Mesenchymal stem cell (in vitro differentiated cells and primary cell): ENCODE measurements around the gene ZNF608.

Experiments
- DNase-seq: peaks from one replicate; pipeline ENCODE4 v3.0.0-alpha.2; 2013
- H2AFZ ChIP-seq: one replicate; pipeline ENCODE4 v1.6.1; 2013; ENCODE audit warnings: low read depth, mild to moderate bottlenecking, control low read depth, inconsistent platforms, low read length, moderate library complexity
- H2AK5ac ChIP-seq: 2 replicates; pipeline ENCODE4 v1.6.1; 2013; ENCODE audit warnings: low read length, moderate library complexity, mild to moderate bottlenecking, inconsistent platforms; ENCODE audit not compliant: severe bottlenecking
- H2BK120ac ChIP-seq: one replicate; pipeline ENCODE4 v1.6.1; 2013; ENCODE audit warnings: low read depth, mild to moderate bottlenecking, inconsistent platforms, low read length, moderate library complexity
- H2BK12ac ChIP-seq, 2 experiments: one replicate each; pipeline ENCODE4 v1.6.1; 2013; ENCODE audit warnings: inconsistent platforms in 2 of 2, low read length in 2 of 2, mild to moderate bottlenecking in 2 of 2, moderate library complexity in 2 of 2, control low read depth in 1 of 2
- H2BK15ac ChIP-seq: one replicate; pipeline ENCODE4 v1.6.1; 2013; ENCODE audit warnings: mild to moderate bottlenecking, low read depth, inconsistent platforms; ENCODE audit not compliant: poor library complexity, severe bottlenecking
- H2BK5ac ChIP-seq: 2 replicates; pipeline ENCODE4 v1.6.1; 2013; ENCODE audit warnings: low read depth, mild to moderate bottlenecking, low read length, control low read depth, inconsistent platforms; ENCODE audit not compliant: poor library complexity, severe bottlenecking
- H3K14ac ChIP-seq, 2 experiments: one replicate each; pipeline ENCODE4 v1.6.1; 2013; ENCODE audit warnings: inconsistent platforms in 2 of 2, low read length in 2 of 2, control low read depth in 1 of 2, mild to moderate bottlenecking in 1 of 2, moderate library complexity in 1 of 2
- H3K18ac ChIP-seq, 2 experiments: one replicate each; pipeline ENCODE4 v1.6.1; 2013; ENCODE audit warnings: inconsistent platforms in 2 of 2, low read length in 2 of 2, control low read depth in 1 of 2, low read depth in 1 of 2, mild to moderate bottlenecking in 1 of 2
- H3K23ac ChIP-seq, 2 experiments: one replicate each; pipeline ENCODE4 v1.6.1; 2013; ENCODE audit warnings: inconsistent platforms in 2 of 2, low read length in 2 of 2, mild to moderate bottlenecking in 2 of 2, moderate library complexity in 2 of 2, control low read depth in 1 of 2
- H3K27ac ChIP-seq: 2 replicates; pipeline ENCODE4 v1.5.1; 2013; ENCODE audit warnings: mild to moderate bottlenecking, moderate library complexity, low read length, control low read depth, inconsistent platforms; ENCODE audit not compliant: poor library complexity, severe bottlenecking
- H3K27me3 ChIP-seq, 2 experiments: 2 replicates each; pipeline versions ENCODE4 v1.6.1 to v1.7.0; 2013; ENCODE audit warnings: low read length in 2 of 2, mild to moderate bottlenecking in 2 of 2, moderate library complexity in 2 of 2, control low read depth in 1 of 2, inconsistent platforms in 1 of 2; ENCODE audit not compliant: control insufficient read depth in 1 of 2, insufficient read depth in 1 of 2
- H3K36me3 ChIP-seq, 2 experiments: 2 replicates each; pipeline versions ENCODE4 v1.6.1 to v1.7.0; 2013; ENCODE audit warnings: low read length in 2 of 2, control low read depth in 1 of 2, inconsistent platforms in 1 of 2, low read depth in 1 of 2, mild to moderate bottlenecking in 1 of 2; ENCODE audit not compliant: insufficient read depth in 2 of 2, control insufficient read depth in 1 of 2
- H3K4ac ChIP-seq, 2 experiments: one replicate each; pipeline ENCODE4 v1.6.1; 2013; ENCODE audit warnings: inconsistent platforms in 2 of 2, low read length in 2 of 2, mild to moderate bottlenecking in 2 of 2, moderate library complexity in 2 of 2, control low read depth in 1 of 2, low read depth in 1 of 2
- H3K4me1 ChIP-seq: 2 replicates; pipeline ENCODE4 v1.6.1; 2013; ENCODE audit warnings: low read depth, low read length, control low read depth; ENCODE audit not compliant: control insufficient read depth, insufficient read depth
- H3K4me2 ChIP-seq: 2 replicates; pipeline ENCODE4 v1.6.1; 2013; ENCODE audit warnings: low read length, mild to moderate bottlenecking, inconsistent platforms; ENCODE audit not compliant: poor library complexity, severe bottlenecking
- H3K4me3 ChIP-seq, 2 experiments: 2 replicates each; pipeline versions ENCODE4 v1.5.1 to v1.7.0; 2013; ENCODE audit warnings: low read length in 2 of 2, mild to moderate bottlenecking in 2 of 2, control low read depth in 1 of 2, low read depth in 1 of 2; ENCODE audit not compliant: insufficient read depth in 1 of 2
- H3K79me1 ChIP-seq: replicated peaks from 2 replicates; pipeline ENCODE4 v1.6.1; 2013; ENCODE audit warnings: mild to moderate bottlenecking, control low read depth, low read length, inconsistent platforms; ENCODE audit not compliant: poor library complexity, severe bottlenecking
- H3K9ac ChIP-seq: 2 replicates; pipeline ENCODE4 v1.7.0; 2013; ENCODE audit warnings: mild to moderate bottlenecking, low read length, moderate library complexity
- H3K9me3 ChIP-seq: 2 replicates; pipeline ENCODE4 v1.7.0; 2013; ENCODE audit warnings: mild to moderate bottlenecking, low read length; ENCODE audit not compliant: control insufficient read depth
- H4K8ac ChIP-seq: one replicate; pipeline ENCODE4 v1.6.1; 2013; ENCODE audit warnings: inconsistent platforms, mild to moderate bottlenecking, low read length, moderate library complexity
- H4K91ac ChIP-seq: one replicate; pipeline ENCODE4 v1.6.1; 2013; ENCODE audit warnings: mild to moderate bottlenecking, low read length, inconsistent platforms
- WGBS: methylation state at CpG from one replicate; pipeline ENCODE4 v1.1.7; 2013; ENCODE audit warnings: mixed read lengths; 5-methylcytosine and 5-hydroxymethylcytosine counted together

Gene ZNF608

DNA sequence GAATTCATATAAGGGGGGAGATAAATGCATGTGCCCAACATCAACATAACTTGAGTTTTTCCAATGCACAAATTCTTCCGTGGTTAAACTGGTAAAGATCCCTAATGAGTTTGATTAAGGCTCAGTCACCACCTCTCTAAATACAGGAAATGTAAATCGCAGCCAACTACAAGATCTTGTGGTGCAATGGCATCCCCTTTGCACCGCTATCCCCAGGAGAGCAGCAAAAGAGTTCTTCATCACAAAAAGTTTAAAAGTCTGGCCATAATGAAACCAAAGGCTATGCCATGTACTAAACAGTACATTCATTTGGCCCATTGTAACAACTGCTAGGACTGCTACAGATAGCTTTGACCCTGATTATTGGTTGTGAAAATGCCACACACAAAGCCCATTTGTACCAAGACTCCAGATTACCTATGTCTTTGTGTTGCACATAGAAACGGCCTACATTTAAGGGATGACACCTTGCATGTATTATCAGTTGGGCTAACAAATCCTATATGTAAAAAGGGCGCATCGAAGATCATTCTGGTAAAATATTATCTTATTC lies 44.5 kb downstream of the ZNF608 start:
- Histone ChIP-seq H4K91ac (no peak overlapping the region), H2AFZ (no peak overlapping the region), H3K79me1 (peaks cover 9% of the 10 kb centered on the region), H3K9ac (no peak overlapping the region), H2BK120ac (no peak overlapping the region), H2BK15ac (no peak overlapping the region), H3K18ac (no peak overlapping the region), H3K9me3 (no peaks in the 10 kb centered on the region), H3K23ac (no peak overlapping the region), H3K27me3 (peaks cover 0 to 1% of the 10 kb centered on the region in 2 experiments), H2AK5ac (no peak overlapping the region), H3K4me2 (no peak overlapping the region), H4K8ac (no peak overlapping the region), H3K4me3 (no peak overlapping the region), H3K14ac (no peak overlapping the region), H2BK5ac (no peak overlapping the region), H3K4ac (no peak overlapping the region), H3K4me1 (peaks cover 15% of the 10 kb centered on the region), H3K27ac (no peak overlapping the region), H2BK12ac (peak overlapping the region in 1 of 2 experiments; percentile 49), H3K36me3 (no peaks in the 10 kb centered on the region)
- WGBS: 72% methylated on average over 4 of the region's 6 CpGs
- no peak for DNase-seq

DNA sequence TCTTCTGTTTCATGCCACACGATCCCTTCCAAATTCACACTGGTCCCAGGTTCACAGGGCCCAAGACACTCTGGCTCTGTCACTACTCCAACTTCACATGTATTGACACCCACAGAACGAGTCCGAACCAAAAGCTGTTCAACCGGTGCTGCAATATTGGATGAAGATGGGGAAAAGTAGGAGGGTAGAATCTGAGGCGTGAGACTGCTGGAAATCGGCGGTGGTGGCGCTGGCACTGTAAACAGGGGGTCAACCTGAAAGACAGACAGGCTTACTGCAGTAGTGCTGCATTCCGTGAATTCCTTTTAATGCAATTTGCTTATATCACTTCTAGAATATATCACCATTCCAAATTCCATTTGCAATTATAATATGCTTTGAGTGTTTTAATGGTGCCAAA lies 45.4 kb downstream of the ZNF608 start:
- DNase-seq: no peak
- H3K23ac ChIP-seq: no peak overlapping the region
- H3K9ac ChIP-seq: no peak overlapping the region
- H2BK15ac ChIP-seq: no peak overlapping the region
- no peaks in the 10 kb centered on the region for H3K9me3 ChIP-seq
- no peak overlapping the region for H4K8ac ChIP-seq
- peak overlapping the region in 1 of 2 experiments; percentile 39 for H2BK12ac ChIP-seq
- WGBS: 74% methylated on average over 6 of the region's 9 CpGs
- no peak overlapping the region for H2AFZ ChIP-seq
- no peaks in the 10 kb centered on the region for H3K27me3 ChIP-seq
- no peak overlapping the region for H3K18ac ChIP-seq
- peaks cover 12% of the 10 kb centered on the region for H3K4me1 ChIP-seq
- H4K91ac ChIP-seq: no peak overlapping the region
- no peak overlapping the region for H3K4me2 ChIP-seq
- H3K14ac ChIP-seq: no peak overlapping the region
- no peak overlapping the region for H2AK5ac ChIP-seq
- no peak overlapping the region for H3K27ac ChIP-seq
- H3K36me3 ChIP-seq: no peaks in the 10 kb centered on the region
- no peak overlapping the region for H3K4ac ChIP-seq
- no peak overlapping the region for H2BK5ac ChIP-seq
- H3K79me1 ChIP-seq: peaks cover 11% of the 10 kb centered on the region
- H3K4me3 ChIP-seq: no peak overlapping the region
- no peak overlapping the region for H2BK120ac ChIP-seq

DNA sequence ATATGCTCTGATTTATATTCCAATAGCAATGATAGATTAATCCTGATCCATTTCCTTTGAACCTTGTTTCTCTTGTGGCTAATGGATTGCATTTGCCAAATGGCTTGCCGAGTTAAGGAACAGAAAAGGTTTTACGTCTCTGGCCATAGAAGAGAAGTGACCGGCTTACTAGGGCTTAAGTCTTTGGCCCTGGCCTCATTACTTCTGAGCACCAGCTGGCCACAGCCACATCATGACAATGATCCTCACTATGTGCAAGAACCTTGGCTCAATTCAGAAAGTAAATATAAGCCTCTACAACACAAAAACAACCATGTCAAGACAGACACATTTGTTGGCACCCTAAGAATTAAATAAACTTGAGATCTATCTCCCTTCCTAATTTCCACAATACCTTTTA lies 46.1 kb downstream of the ZNF608 start:
- H3K79me1 ChIP-seq: peaks cover 13% of the 10 kb centered on the region
- H4K8ac ChIP-seq: no peak overlapping the region
- no peak overlapping the region for H3K4ac ChIP-seq
- no peak overlapping the region for H3K4me3 ChIP-seq
- no peak overlapping the region for H2BK120ac ChIP-seq
- no peak overlapping the region for H2BK15ac ChIP-seq
- no peaks in the 10 kb centered on the region for H3K9me3 ChIP-seq
- H3K14ac ChIP-seq: no peak overlapping the region
- H3K27me3 ChIP-seq: no peaks in the 10 kb centered on the region
- no peak overlapping the region for H3K9ac ChIP-seq
- no peak overlapping the region for H3K4me2 ChIP-seq
- H3K18ac ChIP-seq: no peak overlapping the region
- DNase-seq: no peak
- no peaks in the 10 kb centered on the region for H3K36me3 ChIP-seq
- H3K4me1 ChIP-seq: peaks cover 12% of the 10 kb centered on the region
- H3K23ac ChIP-seq: no peak overlapping the region
- no peak overlapping the region for H2AFZ ChIP-seq
- no peak overlapping the region for H3K27ac ChIP-seq
- H2BK12ac ChIP-seq: peak overlapping the region; percentile 10 to 12
- H2AK5ac ChIP-seq: peak overlapping the region; percentile 38
- no peak overlapping the region for H4K91ac ChIP-seq
- H2BK5ac ChIP-seq: no peak overlapping the region
- WGBS: 93% methylated on average over 3 of the region's 3 CpGs

DNA sequence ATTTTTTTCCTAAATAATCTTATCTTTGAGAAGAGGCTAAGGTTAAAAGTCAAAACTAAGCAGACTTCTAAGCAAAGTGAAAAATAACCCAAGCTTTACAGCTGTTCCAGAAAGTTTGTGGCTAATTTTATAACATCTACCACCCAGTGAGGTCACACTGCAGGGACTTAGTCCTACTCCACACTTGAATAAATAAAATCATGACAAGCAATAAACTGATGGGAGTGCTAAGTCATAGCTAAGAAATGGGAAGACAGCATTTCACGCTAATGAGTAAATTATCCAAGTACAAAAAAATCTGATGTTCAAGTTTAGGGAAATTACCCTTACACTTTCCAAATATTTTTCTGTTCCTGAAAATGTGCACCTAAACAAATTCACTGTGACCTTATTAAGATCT lies 47.7 kb downstream of the ZNF608 start:
- Histone ChIP-seq H3K4me2 (no peak overlapping the region), H3K14ac (no peak overlapping the region), H3K4me1 (peaks cover 10% of the 10 kb centered on the region), H3K9me3 (no peaks in the 10 kb centered on the region), H3K27me3 (no peaks in the 10 kb centered on the region), H2BK5ac (no peak overlapping the region), H3K23ac (no peak overlapping the region), H3K4me3 (no peak overlapping the region), H2AFZ (no peak overlapping the region), H2BK12ac (no peak overlapping the region), H4K91ac (no peak overlapping the region), H2BK15ac (no peak overlapping the region), H3K4ac (no peak overlapping the region), H3K18ac (no peak overlapping the region), H3K9ac (peak overlapping the region; percentile 49), H4K8ac (no peak overlapping the region), H2BK120ac (no peak overlapping the region), H3K36me3 (no peaks in the 10 kb centered on the region), H3K27ac (peak overlapping the region; percentile 33), H2AK5ac (no peak overlapping the region), H3K79me1 (peaks cover 11% of the 10 kb centered on the region)
- 13% methylated on average over 1 of the region's 1 CpG for WGBS
- peak; percentile 77 for DNase-seq
